Measurements from ENCODE around the gene PTPRN.
A peak's percentile ranks its signal among the peaks of the same experiment; 100 is the strongest.

The PTPRN gene

GRCh38 chr2:219252084-219252483, 57.1 kb downstream of the PTPRN start:
- TF ChIP-seq ZFX (IDR thresholded peaks at IDR 0.05; ENCODE audit: borderline replicate concordance) = no peak
- no peak for TF ChIP-seq CTCF (IDR thresholded peaks at IDR 0.05)
- H3K27ac ChIP-seq = peak overlapping the region; percentile 97; the same call in 1 of the 2 replicates

- TF ChIP-seq CTCF (IDR thresholded peaks at IDR 0.05) = no peak
Measured at GRCh38 chr2:219251656-219252055, 57.5 kb downstream of the PTPRN start.

GRCh38 chr2:219250049-219250781, 59.0 kb downstream of the PTPRN start:
- TF ChIP-seq ZFX (IDR thresholded peaks at IDR 0.05; ENCODE audit: borderline replicate concordance) (no peak), CTCF (IDR thresholded peaks at IDR 0.05) (no peak)
- H3K27ac ChIP-seq = peak overlapping the region; percentile 97

More at GRCh38 chr2:219251656-219252055, 57.5 kb downstream of the PTPRN start:
- peak overlapping the region; percentile 97; the same call in 1 of the 2 replicates for H3K27ac ChIP-seq

GRCh38 chr2:219249203-219249980, 59.8 kb downstream of the PTPRN start:
- TF ChIP-seq CTCF (IDR thresholded peaks at IDR 0.05) (no peak), ZFX (IDR thresholded peaks at IDR 0.05; ENCODE audit: borderline replicate concordance) (no peak)
- peak overlapping the region; percentile 97 for H3K27ac ChIP-seq

GRCh38 chr2:219248845-219249202, 60.4 kb downstream of the PTPRN start:
- H3K27ac ChIP-seq = peak overlapping the region; percentile 97

GRCh38 chr2:219247678-219248642, 61.2 kb downstream of the PTPRN start:
- peak overlapping the region; percentile 97 for H3K27ac ChIP-seq
- TF ChIP-seq ZFX (IDR thresholded peaks at IDR 0.05; ENCODE audit: borderline replicate concordance) (no peak), CTCF (IDR thresholded peaks at IDR 0.05) (no peak)

More at GRCh38 chr2:219248845-219249202, 60.4 kb downstream of the PTPRN start:
- no peak for TF ChIP-seq ZFX (IDR thresholded peaks at IDR 0.05; ENCODE audit: borderline replicate concordance)
- no peak for TF ChIP-seq CTCF (IDR thresholded peaks at IDR 0.05)
